HS-27A (cell line): ENCODE results near the gene FAM76A.
"Not testable (repeated sequence)": the region's sequence is repeated elsewhere in the genome, so short reads cannot be mapped to it uniquely, and the experiment has no call there.

Experiments used
- DNase-seq: peaks from one replicate; pipeline ENCODE4 v3.0.0-alpha.2; 2012; ENCODE audit warnings: low read depth, missing footprints

The FAM76A gene

DNA sequence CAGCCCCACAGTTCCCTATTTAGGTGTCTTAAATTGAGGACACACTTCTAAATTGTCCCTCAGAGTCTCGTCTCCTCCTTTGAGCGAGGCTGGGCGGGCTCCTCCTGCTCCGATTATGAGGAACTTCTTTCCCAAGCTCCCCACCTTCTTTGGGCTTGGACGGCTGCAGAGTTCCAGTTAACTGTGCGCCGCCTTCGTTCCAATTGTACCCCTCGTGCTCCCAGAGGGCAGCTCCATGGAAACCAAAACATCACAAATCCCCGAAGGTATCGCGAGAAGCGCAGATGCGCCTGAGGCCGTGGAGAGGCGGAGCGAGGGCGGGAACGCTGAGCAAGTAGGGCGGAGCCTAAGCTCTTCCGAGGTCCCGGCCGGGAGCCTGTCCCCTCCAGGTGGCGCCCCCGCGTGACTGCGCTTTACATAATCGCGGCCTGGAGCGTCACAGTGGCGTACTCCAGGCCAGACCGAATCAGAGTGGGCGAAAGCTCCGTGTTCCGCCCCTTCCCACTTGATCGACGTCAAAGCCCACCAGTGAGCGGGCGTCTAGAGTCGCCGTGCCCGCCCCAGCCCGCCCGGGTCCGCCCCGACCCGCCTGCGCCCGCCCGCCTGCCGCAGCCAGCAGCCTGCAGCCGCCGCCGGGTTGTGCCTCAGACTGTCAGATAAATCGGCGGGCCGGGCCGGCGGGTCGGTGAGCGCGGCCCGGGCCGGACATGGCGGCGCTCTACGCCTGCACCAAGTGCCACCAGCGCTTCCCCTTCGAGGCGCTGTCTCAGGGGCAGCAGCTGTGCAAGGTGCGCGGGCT lies at the start of gene FAM76A:
Gene FAM76A, plus strand, starts transcription at position 588 of the 799 bp plus-strand sequence. Its CDS starts 120 bp downstream, at position 708.
- DNase-seq = peak; percentile 98

DNA sequence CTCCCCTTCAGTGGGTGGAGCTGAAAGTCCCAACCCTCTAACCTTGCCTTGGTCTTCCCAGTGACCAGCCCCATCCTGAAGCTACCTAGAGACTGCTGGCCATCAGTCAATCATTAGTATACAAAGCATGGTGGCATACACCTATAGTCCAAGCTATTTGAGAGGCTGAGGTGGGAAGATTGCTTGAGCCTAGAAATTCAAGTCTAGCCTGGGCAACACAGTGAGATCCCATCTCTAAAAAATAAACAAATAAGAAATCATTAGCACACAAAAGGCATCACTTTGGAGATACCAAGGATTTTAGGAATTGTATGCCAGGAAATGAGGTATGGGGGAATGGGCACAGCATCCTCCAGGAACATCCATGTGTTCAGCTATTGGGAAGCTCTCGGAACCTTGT lies 49.4 kb upstream of the FAM76A start:
- no peak for DNase-seq

DNA sequence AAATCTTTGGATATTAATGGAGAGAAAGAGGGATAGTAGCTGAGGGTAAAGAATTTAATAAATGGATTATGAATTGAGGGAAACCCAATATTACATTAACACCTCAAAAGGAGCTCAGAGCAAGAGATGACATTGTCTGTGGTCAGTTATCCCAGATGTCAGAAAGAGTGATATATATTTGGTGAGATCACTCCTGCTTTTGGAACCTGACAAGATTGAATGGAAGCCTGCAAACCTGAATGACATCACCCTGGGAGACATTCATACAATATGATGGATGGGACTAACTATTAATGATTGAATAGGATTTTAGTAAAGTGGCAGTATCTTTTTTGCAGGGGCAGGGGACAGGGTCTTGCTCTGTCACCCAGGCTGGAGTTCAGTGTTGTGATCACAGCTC lies 47.0 kb upstream of the FAM76A start:
- no peak for DNase-seq

DNA sequence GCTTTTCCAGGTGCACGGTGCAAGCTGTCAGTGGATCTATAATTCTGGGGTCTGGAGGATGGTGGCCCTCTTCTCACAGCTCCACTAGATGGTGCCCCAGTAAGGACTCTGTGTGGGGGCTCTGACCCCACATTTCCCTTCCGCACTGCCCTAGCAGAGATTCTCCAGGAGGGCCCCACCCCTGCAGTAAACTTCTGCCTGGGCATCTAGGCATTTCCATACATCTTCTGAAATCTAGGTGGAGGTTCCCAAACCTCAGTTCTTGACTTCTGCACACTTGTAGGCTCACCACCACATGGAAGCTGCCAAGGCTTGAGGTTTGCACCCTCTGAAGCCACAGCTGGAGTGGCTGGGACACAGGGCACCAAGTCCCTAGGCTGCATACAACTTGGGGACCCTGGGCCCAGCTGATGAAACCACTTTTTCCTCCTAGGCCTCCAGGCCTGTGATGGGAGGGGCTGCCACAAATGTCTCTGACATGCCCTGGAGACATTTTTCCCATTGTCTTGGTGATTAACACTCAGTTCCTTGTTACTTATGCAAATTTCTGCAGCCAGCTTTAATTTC lies 45.5 kb upstream of the FAM76A start:
- not testable (repeated sequence) for DNase-seq

DNA sequence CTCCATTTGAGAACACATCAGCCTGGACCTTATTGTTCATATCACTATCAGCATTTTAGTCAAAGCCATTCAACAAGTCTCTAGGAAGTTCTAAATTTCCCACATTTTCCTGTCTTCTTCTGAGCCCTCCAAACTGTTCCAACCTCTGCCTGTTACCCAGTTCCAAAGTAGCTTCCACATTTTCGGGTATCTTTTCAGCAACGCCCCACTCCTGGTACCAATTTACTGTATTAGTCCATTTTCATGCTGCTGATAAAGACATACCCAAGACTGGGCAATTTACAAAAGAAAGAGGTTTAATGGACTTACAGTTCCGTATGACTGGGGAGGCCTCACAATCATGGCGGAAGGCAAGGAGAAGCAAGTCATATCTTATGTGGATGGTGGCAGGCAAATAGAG lies 44.2 kb upstream of the FAM76A start:
- DNase-seq = not testable (repeated sequence)

DNA sequence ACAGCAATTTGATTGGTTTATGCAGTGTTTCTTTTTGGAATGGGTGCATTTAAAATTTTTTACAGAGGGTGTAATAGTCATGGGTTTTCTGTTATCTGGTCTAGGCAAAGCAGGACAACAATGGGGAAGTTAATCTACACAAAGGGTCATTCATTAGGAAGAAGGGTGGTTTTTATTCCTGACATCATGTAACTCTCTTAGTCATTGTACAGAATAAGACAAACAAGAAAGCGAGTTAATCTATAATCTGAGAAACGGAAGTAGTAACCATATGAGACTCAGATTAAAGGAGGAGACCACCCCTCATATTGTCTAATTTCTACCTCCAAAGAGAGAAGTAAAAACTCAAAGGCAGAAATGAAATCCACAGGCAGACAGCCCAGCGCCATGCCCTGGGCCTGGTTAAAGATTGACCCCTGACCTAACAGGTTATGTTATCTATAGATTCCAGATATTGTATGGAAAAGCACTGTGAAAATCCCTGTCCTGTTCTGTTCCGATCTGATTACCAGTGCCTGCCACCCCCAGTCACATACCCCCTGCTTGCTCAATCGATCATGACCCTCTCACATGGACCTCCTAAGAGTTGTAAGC lies 43.3 kb upstream of the FAM76A start:
- no peak for DNase-seq

DNA sequence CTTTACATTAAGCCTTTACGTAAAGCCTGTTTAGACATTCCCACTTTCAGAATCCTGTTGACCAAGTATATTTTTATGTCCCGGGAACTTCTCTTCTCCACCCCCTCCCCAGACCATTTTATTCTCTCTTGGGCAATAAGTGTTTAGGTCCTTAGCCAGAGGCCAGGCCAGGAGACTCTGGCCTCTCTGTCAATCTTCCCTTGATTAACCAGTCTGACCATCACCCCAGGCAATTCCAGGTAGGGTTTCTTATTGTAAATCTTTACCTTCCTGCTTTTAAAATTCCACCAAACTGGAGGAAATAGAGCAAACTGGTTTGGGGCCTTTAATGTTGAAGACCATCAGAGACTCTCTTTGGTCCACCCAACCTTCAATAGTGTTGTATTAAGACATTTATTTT lies 41.6 kb upstream of the FAM76A start:
- DNase-seq = no peak

DNA sequence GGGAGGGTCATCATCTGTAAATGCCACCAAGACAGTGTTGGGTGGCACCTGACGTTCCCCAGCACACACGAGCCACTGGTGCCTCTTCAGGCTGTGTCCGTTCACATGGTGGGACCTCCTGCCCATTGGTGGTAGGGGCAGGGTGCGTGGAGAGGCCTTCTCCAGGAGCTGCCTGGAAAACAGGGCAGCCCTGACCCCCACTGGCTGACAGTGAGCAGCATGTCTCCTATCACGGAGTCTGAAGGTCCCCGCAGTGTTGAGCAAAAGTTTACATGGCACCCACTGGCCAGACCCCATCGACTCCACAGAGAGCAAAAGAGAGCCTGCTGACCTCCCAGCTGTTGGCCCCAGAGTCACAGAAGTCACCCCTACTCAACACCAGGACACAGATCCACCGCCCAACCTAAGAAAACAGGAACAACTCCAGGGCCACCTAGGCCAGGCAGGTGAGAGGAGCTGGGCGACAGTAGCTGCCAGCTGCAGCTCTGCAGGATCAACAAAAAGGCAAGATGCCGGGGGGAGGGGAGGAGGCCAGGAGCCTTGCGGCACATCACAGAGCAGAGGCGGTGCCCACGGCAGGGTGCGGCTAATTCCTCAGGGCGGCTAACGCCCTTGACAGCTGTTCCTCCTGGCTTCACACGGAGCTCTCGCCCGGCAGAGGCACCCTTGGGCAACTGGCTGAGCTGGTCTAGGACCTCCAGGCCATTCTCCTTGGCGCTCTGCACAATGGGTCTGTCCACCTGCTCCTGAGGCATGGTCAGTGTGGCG lies 39.4 kb upstream of the FAM76A start:
- DNase-seq = no peak

DNA sequence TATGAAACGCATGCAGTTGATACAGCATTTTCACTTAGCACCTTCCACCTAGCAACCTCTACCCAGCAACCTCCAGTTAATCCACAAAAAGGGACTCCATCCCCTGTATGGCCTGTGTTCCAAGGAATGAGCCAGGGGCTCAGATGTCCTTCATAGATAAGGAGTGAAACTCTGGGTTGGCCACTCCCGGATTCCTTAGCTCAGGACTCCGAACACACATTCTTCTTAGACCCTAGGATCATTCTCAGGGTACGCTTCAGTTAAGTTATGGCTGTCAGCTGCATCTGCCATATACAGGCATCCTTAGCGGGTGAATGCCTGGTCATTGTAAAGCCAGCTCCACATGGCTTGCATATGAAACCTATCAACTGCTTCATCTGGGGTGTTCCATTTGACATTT lies 37.9 kb upstream of the FAM76A start:
- no peak for DNase-seq

DNA sequence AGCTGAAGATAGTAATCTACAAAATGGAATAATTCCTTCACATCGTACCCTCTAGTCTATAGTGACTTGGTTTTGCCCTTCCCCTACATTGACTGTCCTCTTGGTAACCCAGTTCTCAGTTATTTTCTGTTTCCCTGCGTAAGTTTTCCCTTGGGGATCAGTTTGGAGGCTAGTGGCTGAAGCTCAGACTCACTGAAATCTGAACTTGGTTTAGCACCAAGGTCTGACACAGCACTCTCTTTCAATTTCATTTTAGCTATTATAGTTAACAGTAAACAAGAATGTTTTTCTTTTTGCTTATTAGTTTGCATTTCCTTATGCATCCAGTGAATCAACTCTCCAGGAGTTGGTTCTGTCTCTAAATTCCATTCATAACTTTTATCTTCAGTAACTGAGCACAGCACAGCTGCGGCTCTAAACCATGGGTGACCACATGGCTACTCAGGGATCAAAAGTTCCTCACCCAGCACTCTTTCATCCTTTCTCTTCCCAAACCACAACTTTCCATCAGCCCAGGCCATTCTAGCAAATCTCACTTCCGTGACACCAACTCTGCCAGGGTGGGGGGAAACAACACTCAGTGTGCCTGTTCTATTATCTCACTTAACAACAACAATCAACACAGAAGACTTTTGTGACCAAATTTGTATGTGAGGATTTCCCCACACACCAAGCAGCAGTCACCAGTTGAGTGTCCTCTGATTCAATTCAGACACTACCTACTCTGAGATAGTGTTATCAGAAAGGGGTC lies 36.2 kb upstream of the FAM76A start:
- DNase-seq = no peak

DNA sequence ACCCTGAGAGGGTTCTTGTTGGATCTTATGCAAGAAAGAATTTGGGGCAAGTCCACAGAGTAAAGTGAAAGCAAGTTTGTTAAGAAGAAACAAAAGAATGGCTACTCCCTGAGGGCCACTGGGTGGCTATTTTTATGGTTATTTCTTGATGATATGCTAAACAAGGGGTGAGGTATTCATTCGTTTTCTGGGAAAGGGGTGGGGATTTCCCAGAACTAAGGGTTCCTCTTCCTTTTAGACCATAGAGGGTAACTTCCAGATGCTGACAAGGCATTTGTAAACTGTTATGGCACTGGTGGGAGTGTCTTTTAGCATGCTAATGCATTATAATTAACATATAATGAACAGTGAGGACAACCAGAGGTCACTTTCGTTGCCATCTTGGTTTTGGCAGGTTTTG lies 35.6 kb upstream of the FAM76A start:
- no peak for DNase-seq

DNA sequence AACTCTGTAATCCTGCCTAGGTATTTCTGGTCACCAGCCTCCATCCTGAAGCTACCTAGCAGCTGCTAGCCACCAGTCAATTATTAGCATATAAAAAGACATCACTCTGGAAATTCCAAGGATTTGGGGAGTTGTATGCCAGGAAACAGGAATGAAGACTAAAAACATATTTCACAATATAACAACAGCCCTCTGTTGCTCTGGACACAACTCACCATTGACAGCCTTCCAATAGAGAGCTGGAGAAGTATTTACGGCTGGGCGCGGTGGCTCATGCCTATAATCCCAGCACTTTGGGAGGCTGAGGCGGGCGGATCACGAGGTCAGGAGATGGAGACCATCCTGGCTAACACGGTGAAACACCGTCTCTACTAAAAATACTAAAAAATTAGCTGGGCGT lies 28.9 kb upstream of the FAM76A start:
- DNase-seq = not testable (repeated sequence)

DNA sequence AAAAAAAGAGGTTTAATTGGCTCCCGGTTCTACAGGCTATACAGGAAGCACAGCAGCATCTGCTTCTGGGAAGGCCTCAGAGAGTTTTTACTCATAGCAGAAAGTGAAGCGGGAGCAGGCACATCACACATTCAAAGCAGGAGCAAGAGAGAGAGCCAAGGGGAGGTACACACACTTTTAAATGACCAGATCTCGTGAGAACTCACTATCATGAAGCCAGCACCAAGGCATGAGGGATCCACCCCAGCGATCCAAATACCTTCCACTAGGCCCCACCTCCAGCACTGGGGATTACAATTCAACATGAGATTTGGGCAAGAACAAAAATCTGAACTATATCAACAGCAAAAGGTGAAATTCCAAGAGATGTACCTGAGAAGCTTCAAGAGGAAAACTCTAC lies 20.8 kb upstream of the FAM76A start:
- no peak for DNase-seq

DNA sequence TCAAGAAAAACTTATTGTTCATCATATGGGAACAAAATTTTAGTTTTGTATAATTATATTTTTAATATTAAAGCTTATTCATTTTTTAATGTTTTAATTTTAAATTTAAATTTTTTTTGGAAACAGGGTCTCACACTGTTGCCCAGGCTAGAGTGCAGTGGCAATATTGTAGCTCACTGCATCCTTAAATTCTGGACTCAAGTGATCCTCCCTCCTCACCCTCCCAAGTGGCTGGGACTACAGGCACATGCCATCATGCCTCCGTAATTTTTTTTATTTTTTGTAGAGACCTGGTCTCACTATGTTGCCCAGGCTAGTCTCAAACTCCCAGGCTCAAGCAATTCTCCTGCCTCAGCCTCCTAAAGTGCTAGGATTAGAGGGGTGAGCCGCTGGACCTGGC lies 20.2 kb upstream of the FAM76A start:
- DNase-seq = no peak

DNA sequence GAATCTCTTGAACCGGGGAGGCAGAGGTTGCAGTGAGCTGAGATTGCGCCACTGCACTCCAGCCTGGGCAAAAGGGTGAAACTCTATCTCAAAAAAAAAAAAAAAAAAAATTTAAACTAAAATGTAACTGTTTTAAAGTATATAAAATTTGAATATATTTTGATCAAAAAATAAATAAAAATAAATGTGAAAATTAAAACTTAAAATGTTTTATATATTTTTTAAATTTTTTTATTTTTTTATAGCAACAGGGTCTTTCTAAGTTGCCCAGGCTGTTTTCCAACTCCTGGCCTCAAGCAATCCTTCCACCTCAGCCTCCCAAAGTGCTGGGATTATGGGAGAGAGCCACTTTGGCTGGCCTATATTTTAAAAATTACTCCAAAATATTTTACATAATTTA lies 15.2 kb upstream of the FAM76A start:
- DNase-seq = no peak

DNA sequence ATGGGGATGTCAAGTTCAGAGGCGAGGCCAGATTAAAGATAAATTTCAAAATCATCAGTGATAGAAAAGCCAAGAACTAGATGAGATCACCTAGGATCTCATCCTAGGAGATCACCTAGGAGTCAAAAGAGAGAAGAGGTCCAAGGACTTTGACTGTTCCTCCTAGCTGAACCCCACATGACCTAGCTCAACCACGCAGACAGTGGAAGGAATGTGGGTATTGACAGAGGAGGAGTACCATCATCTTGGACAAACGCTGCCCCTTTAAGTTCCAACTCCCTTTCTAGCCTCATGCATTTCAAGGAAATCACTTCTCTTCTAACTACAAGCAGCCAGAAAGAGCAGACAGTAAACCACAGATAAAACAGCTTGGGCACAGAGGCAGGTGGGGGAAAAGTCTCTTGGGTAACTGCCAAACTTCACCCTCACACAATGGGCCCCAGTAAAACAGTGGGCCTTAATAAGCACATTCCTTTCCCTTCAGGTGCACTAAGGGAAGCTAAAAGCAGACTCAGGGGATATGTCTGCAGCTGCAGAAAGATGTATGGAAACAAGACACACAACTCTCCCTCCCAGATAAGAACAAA lies 12.5 kb upstream of the FAM76A start:
- DNase-seq = no peak

DNA sequence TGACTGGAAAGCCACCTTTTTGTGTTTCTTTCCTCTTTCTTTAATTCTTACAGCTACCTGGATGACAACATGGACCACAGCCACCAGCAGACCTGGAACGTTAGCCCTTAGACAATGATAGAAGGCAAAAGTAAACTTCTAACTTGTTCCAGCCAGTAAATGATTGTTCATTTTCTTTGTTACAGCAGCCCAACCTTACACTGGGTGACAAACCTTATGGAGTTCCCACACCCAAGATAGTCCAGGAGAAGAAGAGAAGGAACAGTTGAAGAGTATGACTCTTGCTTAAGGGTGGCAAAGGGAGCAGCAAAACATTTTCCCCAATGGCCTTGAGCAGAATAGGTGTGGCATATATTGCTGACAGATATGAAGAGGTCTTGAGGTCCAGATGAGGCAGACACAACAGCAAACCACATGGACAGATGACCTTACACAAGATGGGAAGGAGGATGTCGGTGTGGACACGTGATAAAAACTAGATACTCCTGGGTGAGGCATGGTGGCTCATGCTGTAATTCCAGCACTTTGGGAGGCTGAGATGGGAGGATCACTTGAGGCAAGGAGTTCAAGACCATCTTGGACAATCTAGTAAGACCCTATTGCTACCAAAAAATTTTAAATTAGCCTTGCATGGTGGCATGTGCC lies 11.8 kb upstream of the FAM76A start:
- DNase-seq = no peak

DNA sequence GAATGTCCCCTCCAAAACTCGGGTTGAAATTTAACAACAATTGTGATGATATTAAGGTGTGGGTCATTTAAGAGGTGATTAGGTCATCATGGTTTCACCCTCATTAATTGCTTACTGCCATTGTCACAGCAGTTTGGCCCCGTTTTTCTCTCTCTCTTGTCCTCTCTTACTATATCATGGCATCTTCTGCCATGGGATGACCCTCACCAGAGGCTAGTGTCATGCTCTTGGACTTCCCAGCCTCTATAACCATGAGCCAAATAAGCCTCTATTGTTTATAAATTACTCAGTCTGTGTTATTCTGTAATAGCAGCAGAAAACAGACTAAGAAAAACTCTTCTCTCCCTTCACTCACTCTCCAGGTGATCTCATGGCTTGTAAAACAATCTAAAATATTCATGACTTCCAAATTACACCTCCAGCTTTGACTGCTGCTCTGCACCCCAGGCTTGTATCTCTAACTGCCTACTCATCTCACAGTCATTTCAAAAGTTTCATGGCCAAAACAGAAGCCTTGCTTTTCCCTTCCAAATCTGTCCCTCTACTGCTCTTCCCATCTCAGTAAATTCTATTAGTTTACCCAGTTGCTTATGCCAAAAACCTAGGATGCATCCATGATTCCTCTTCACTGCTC lies 9.4 kb upstream of the FAM76A start:
- no peak for DNase-seq

DNA sequence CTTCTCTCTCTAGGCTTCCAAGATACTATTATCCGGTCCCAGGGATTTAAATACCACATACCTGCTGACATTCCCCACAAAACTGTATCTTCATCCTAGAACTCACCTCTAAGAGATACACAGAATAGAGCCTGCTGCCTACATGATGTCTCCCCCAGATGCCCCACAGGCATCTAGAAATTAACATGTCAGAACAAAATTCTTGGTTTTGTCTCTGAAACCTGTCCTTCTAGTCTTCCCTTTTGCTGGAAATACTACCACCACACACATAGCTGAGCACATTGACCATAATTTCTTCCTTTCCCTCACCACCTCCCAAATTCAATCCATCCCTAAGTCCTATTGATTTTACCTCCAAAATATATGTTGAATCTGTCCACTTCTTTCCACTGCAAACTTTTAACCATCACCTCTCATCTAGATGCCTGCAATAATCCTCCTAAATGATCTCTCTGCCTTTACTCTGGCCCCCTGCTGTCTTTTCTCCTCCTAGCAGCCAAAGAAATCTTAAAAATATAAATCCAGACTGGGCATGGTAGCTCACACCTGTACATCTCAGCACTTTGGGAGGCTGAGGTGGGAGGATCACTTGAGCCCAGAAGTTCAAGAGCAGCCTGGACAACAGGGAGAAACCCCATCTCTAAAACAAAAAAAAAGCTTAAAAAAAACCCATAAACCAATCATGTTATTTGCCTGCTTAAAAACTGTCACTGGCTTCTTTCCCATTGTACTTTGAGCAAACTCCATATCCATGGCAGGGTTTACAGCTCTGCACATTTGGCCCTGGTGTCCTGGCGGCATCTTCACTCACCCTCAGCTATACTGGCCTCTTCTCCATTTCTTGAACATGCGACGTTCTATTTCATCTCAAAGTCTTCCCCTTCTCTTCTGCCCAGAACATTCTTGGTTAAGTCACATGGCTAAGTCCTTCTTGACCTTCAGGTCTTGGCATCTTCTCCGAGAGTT lies 6.2 kb upstream of the FAM76A start:
- DNase-seq = no peak
